Measurements from ENCODE around the gene ABCG1.

DNA sequence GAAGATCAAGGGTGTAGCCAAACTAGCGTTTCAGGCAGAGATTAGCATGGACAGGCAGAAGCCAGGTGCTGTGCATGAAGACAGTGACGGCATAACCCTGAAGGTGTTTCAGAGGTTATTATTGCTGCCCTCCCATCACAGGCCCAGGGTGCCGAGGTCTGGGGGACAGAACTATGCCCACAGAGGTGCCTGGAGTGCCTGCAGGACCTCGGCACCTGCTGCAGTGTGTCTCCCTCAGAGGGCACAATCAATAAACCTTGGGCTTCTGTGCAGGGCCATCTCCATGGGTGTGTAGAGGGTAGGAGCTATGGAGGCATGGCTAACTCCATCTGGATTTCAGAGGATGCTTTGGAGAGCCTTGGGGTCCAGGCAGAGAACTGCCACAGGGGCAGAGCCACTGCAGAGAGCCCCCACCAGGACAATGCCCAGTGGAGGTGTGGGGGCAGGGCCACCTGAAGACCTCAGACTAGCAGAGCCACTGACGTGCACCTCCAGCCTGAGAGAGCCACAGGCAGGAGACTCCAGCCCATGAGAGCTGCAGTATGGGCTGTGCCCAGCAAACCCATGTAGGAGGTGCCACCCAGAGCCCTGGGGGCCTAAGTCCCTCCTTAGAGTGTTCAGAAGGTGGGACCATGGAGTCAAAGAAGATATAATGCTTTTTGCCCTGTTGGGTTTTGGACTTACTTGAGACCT, 5.7 kb upstream of the ABCG1 start:
- TF ChIP-seq, protein P1, sequence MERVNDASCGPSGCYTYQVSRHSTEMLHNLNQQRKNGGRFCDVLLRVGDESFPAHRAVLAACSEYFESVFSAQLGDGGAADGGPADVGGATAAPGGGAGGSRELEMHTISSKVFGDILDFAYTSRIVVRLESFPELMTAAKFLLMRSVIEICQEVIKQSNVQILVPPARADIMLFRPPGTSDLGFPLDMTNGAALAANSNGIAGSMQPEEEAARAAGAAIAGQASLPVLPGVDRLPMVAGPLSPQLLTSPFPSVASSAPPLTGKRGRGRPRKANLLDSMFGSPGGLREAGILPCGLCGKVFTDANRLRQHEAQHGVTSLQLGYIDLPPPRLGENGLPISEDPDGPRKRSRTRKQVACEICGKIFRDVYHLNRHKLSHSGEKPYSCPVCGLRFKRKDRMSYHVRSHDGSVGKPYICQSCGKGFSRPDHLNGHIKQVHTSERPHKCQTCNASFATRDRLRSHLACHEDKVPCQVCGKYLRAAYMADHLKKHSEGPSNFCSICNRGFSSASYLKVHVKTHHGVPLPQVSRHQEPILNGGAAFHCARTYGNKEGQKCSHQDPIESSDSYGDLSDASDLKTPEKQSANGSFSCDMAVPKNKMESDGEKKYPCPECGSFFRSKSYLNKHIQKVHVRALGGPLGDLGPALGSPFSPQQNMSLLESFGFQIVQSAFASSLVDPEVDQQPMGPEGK (CRISPR knock-in tag; IDR thresholded peaks at IDR 0.05; ENCODE audit: borderline replicate concordance), result no peak
- TF ChIP-seq RARB (CRISPR knock-in tag; IDR thresholded peaks at IDR 0.05), result no peak

Measured in SK-N-SH treated with all-trans-retinoic acid at 6 μM for 48 hours (cell line).